SK-N-SH treated with all-trans-retinoic acid at 6 μM for 48 hours (cell line): ENCODE measurements around the gene DOCK9.

Source experiments
- GLIS3 ChIP-seq: fragments of 250-450 bp; sonication (Bioruptor Pico); IDR thresholded peaks from 2 replicates; pipeline ENCODE4 v1.5.0; 2020; ENCODE audit warnings: mild to moderate bottlenecking, moderate library complexity
- TCF4 ChIP-seq: fragments of 250-450 bp; sonication (Bioruptor Pico); IDR thresholded peaks from 2 replicates; pipeline ENCODE4 v1.8.0; 2021; ENCODE audit warnings: mild to moderate bottlenecking, moderate library complexity, borderline replicate concordance

- TF ChIP-seq GLIS3 (no peak), TCF4 (CRISPR knock-in tag) (no peak)
These were observed 31.8 kb downstream of the DOCK9 start for GRCh38 chr13:98945863-98946605.
